Peyer's patch (tissue), 4 donors: ENCODE results near the gene RBBP9.

Experiments used
- CTCF ChIP-seq, 6 experiments: fragments of 450-650 bp in 4 of 6; fragments of 200-600 bp in 2 of 6; sonication (generic) in 1 of 6; IDR thresholded peaks; one replicate each; pipeline ENCODE4 v1.5.1; 2017 to 2019; ENCODE audit warnings: antibody characterized with exemption in 6 of 6, mild to moderate bottlenecking in 3 of 6, moderate library complexity in 1 of 6
- POLR2A ChIP-seq, 2 donors: fragments of 450-650 bp; IDR thresholded peaks; one replicate each; pipeline ENCODE4 v1.5.1; 2017; ENCODE audit warnings: antibody characterized with exemption in 2 of 2, mild to moderate bottlenecking in 2 of 2, moderate library complexity in 2 of 2

GRCh38 chr20:18436847-18437246, 60.2 kb downstream of the RBBP9 start:
- TF ChIP-seq CTCF (IDR thresholded peaks at IDR 0.05) (no peak), POLR2A (IDR thresholded peaks at IDR 0.05) (no peak)
